Measurements from ENCODE around the gene SCAMP4.
A peak's percentile ranks its signal among the peaks of the same experiment; 100 is the strongest.

SCAMP4 gene, protein sequence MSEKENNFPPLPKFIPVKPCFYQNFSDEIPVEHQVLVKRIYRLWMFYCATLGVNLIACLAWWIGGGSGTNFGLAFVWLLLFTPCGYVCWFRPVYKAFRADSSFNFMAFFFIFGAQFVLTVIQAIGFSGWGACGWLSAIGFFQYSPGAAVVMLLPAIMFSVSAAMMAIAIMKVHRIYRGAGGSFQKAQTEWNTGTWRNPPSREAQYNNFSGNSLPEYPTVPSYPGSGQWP

GRCh38 chr19:1905110-1905862 lies at the start of gene SCAMP4, which contains the start of gene ADAT3:
SCAMP4 (plus strand) TSS chr19:1905399; CDS start chr19:1915020, 9,621 bp downstream.
ADAT3 (plus strand) TSS chr19:1905399; CDS start chr19:1912048, 6,649 bp downstream.
- DNase-seq, result peak; percentile 99

DNA sequence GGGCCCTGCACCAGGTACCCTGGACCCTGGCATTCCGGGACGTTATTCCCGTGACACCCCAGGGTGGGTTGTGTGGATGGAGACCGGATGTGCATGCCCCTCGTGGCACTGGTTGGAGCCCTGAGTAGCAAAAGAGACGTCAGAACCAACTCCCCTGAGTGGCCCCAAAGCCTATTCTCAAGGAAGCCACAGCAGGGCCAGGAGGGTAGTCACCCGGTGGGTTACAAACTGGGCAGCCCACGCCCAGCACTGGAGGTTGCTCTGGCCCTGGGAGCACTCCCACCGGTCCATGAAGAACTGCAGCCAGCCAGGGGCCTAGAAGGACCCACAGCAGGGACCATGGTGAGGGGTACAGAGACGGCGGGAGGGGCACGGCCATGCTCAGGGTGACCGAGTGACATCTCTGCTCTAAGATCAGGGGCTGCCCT lies 49.4 kb upstream of the SCAMP4 start:
- no peak for DNase-seq

GRCh38 chr19:1856345-1856697 lies 48.9 kb upstream of the SCAMP4 start:
- no peak for DNase-seq

- peak; percentile 48 for DNase-seq
Measured at GRCh38 chr19:1856698-1857603, 48.2 kb upstream of the SCAMP4 start.

- DNase-seq, result no peak
Measured at GRCh38 chr19:1857648-1858326, 47.4 kb upstream of the SCAMP4 start.

DNA sequence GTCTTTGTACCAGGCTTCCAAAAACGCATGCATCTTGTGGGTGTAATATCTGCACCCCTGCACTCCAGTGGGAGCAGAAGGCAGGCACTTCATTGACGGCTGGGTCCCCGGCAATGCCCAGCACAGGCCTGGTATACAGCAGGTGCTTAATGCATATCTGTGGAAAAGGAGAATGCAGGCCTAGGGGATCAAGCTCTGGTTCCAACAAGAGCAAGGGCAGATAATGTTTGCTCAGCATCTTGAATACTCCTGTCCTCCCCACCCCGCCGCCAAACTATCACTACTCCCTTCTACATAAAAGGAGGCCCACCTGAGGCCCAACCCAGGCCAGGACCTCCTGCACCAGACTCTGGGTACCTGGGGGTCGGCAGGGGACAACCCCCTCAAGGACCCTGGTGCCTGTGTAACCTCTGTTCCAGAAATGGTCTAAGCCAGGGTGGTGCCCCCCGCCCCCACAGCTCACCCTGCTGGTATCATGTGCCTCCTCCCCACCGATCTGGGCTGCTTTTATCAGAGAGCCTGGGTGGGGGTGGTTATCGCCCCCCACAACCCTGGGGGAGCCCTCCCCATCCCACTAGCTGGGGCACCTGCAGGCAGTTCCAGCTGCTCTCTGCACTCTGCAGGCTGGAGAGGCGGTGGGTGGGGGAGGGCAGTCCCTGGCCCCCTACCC lies 46.7 kb upstream of the SCAMP4 start:
- DNase-seq, result no peak

- no peak for DNase-seq
Measured at GRCh38 chr19:1859331-1859781, 45.8 kb upstream of the SCAMP4 start.

DNA sequence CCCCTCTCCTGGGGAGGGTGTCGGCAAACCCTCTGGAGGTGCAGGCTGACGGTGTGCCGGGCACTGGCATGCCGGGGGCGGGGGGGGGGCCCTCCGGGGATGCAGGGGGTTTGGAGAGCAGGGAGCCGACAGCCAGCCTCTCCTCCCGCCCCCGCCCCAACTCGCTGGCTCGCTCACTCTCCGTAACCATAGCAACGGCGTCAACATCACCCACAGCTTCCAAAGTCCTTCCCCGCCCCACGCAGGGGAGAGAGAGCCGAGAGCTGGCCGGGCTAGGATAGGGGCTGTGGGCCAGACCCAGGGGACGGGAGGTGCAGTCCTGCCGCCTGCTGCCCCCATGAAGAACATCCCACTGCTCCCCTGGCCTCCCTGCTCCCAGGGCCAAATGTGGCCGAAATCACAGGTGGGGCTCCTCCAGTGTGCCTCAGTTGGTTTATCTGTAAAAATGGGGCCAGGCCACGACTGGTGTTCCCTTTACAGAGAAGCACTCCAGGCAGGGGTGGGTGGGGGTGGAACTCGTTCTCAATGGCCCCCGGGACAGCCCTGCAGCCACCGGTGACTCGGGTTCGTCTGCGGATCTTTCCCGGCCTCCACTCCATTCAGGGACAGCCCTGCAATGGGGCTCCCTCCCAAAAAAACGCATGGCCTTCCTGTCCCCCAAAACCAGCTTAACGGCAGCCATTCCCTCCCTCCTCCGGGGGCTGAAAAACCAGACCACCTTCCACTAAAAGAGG lies 45.0 kb upstream of the SCAMP4 start:
- DNase-seq, result peak; percentile 57

DNA sequence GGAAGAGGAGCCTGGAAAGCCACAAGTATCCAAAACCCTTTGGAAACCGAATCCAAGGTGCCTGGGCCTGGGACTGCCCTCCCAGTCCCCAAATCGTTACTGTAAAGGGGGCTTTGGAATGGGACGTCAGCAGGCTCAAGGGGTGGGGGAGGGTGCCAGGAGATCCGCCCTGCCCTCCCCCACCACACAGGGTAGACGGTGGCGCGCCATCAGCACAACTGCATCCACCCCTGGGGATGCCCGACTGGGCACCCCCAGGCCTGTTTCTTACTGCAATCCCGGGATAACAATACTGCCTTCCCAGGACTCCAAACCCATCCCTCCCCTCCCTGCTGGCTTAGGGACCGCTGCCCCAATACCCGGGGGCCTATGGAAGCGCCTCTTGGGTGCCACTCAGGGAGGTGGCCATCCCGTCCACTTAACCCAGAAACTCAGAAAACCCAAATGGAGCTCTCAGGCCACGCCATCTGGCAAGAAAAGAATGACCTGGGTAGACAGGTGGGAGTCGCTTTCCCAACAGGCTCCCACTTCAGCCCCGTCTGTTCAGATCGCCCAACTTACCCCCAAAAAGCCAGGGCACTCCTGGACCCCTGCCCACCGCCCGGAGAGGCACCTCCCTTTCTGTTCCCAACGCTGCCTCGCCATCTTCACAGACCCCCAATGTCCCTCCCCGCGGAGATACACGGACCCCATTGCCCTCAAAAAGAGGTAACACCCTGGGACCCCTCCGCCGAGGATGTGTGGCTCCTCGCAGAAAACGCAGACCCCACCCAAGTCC lies 44.2 kb upstream of the SCAMP4 start:
- no peak for DNase-seq

- no peak for DNase-seq
Measured at GRCh38 chr19:1861599-1862031, 43.6 kb upstream of the SCAMP4 start.

DNA sequence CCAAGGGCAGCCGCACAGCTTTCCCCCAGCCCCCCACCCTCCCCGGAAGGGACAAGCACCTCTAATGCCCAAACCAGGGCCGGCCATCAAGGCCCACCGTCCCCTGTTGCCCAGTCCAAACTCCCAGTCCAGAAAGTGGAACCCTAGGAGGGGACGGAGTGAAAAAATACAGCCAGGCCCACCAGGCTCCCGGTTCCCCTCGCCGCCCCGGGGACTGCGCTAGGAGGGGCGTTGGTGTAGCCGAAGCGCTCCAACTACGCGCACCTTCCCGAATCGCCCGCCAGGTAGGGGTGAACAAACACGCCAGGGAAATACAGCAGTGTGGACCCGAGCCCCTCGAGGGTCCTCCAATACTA lies 43.2 kb upstream of the SCAMP4 start:
- no peak for DNase-seq

GRCh38 chr19:1862424-1863327 lies 42.5 kb upstream of the SCAMP4 start:
- no peak for DNase-seq

- DNase-seq, result no peak
Measured at GRCh38 chr19:1863328-1863637, 41.9 kb upstream of the SCAMP4 start, which contains the start of gene KLF16. KLF16 (minus strand) TSS chr19:1863579; CDS start chr19:1863497, 82 bp downstream.

GRCh38 chr19:1863638-1864479 lies 41.3 kb upstream of the SCAMP4 start:
- peak; percentile 95 for DNase-seq

- DNase-seq, result peak; percentile 57
Measured at GRCh38 chr19:1864480-1865171, 40.6 kb upstream of the SCAMP4 start.

- DNase-seq, result no peak
Measured at GRCh38 chr19:1865172-1866010, 39.8 kb upstream of the SCAMP4 start.

Data from T1000 (cell line).